T-cell (primary cell): ENCODE results near the gene FBXL4. TPM values are rescaled to one million over a fixed set of nuclear protein-coding genes. Genes with fewer than 3 reads are reported as not detected.

Experiments used
- ATAC-seq, 4 experiments: fragments of 200-7000 bp in 3 of 4; fragments of 150-1000 bp in 1 of 4; cut with Tn5 transposase; replicated peaks in 1 of 4; 1 replicate in 3 of 4; 2 replicates in 1 of 4; pipeline ENCODE4 v1.10.0; 2021; ENCODE audit warnings: moderate library complexity in 3 of 4, mild to moderate bottlenecking in 2 of 4, moderate number of reproducible peaks in 1 of 4
- CTCF ChIA-PET, 2 donors: fragments of 300-600 bp; sonication (Branson Sonifier 250); formaldehyde crosslinking; loops; one replicate each; lab custom pipeline; 2022; ENCODE audit warnings: antibody characterized with exemption in 2 of 2; lab: Charles Lee
- POLR2A ChIA-PET, 2 donors: fragments of 300-600 bp; sonication (Branson Sonifier 250); formaldehyde crosslinking; loops; one replicate each; lab custom pipeline; 2022; ENCODE audit warnings: antibody characterized with exemption in 2 of 2; lab: Charles Lee
- DNase-seq, 35 experiments: peaks; one replicate each; pipeline versions ENCODE4 v3.0.0 to v3.0.0-alpha.2; 2013 to 2023
- H3K27ac ChIP-seq: one replicate; pipeline ENCODE4 v1.5.1; 2013; ENCODE audit warnings: low read length
- H3K27me3 ChIP-seq, 2 experiments: replicated peaks in 1 of 2; 1 replicate in 1 of 2; 2 replicates in 1 of 2; pipeline versions ENCODE4 v1.6.1 to v1.7.0; 2013; ENCODE audit warnings: low read length in 1 of 2, mixed read lengths in 1 of 2; ENCODE audit not compliant: control insufficient read depth in 2 of 2, insufficient read depth in 2 of 2; ENCODE audit errors: extremely low read depth in 1 of 2
- H3K36me3 ChIP-seq, 2 donors: 1 replicate in 1 of 2; 2 replicates in 1 of 2; pipeline versions ENCODE4 v1.6.1 to v1.7.0; 2013; ENCODE audit warnings: low read length in 1 of 2; ENCODE audit not compliant: control insufficient read depth in 2 of 2, insufficient read depth in 1 of 2; ENCODE audit errors: extremely low read depth in 1 of 2
- H3K4me1 ChIP-seq, 2 experiments: 1 replicate in 1 of 2; 2 replicates in 1 of 2; pipeline versions ENCODE4 v1.6.1 to v1.7.0; 2013; ENCODE audit warnings: low read length in 2 of 2, mixed read lengths in 1 of 2; ENCODE audit not compliant: insufficient read depth in 2 of 2, control insufficient read depth in 1 of 2; ENCODE audit errors: extremely low read depth in 1 of 2
- H3K4me3 ChIP-seq, 2 donors: 1 replicate in 1 of 2; 2 replicates in 1 of 2; pipeline versions ENCODE4 v1.5.1 to v1.7.0; 2013; ENCODE audit warnings: mild to moderate bottlenecking in 2 of 2, low read length in 1 of 2, moderate library complexity in 1 of 2; ENCODE audit not compliant: control insufficient read depth in 1 of 2; ENCODE audit errors: extremely low read depth in 1 of 2
- H3K9me3 ChIP-seq: 2 replicates; pipeline ENCODE4 v1.7.0; 2013
- H3K27ac Mint-ChIP-seq, 2 donors: one replicate each; pipeline ENCODE4 v1.8.0; 2020 to 2021; ENCODE audit warnings: mild to moderate bottlenecking in 2 of 2, mixed read lengths in 2 of 2
- H3K27me3 Mint-ChIP-seq, 2 donors: one replicate each; pipeline ENCODE4 v1.8.0; 2021 to 2022; ENCODE audit warnings: mixed read lengths in 2 of 2
- H3K36me3 Mint-ChIP-seq: one replicate; pipeline ENCODE4 v1.8.0; 2021; ENCODE audit warnings: mixed read lengths
- H3K4me1 Mint-ChIP-seq, 3 donors: one replicate each; pipeline ENCODE4 v1.8.0; 2020 to 2022; ENCODE audit warnings: mixed read lengths in 3 of 3, mild to moderate bottlenecking in 1 of 3
- H3K4me3 Mint-ChIP-seq, 3 donors: one replicate each; pipeline ENCODE4 v1.8.0; 2020 to 2022; ENCODE audit warnings: mild to moderate bottlenecking in 3 of 3, mixed read lengths in 3 of 3, moderate library complexity in 3 of 3
- H3K9me3 Mint-ChIP-seq, 3 donors: one replicate each; pipeline ENCODE4 v1.8.0; 2020 to 2022; ENCODE audit warnings: mixed read lengths in 3 of 3
- WGBS: methylation state at CpG from one replicate; pipeline ENCODE4 v1.1.5; 2013; ENCODE audit warnings: missing lambda C conversion rate; ENCODE audit not compliant: insufficient coverage; 5-methylcytosine and 5-hydroxymethylcytosine counted together
- total RNA-seq, 35 experiments: library from RNA in 6 of 35; stranded (reverse) in 6 of 35; fragments of 120-200 nt in 1 of 35; gene quantifications; one replicate each; pipeline versions ENCODE4 v1.2.1 to v1.2.4 and lab custom pipeline; 2013 to 2026

FBXL4 gene
- total RNA-seq, 5 donors from 2014 or later (not counting 1 experiment from before 2014, with no cell fraction given) = 13.4 to 19.5 (median 15.9) TPM

DNA sequence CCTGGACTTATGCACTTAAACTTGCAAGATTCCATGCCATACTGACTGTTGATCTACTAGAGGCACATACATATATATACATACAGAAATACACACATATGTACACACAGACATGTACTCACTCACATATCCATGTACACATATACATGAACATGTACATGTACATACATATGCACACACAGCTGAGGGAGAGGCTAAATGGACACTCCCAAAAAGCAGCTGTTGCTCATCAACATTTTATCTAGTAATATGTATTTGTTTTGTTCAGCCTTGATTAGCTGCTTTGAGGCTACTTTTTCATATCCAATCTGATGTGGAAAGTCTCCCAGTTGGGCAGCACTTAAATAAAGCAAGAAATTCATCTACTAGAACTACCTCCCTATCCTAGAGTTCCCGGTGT, 33.7 kb upstream of the FBXL4 start:
- ChIA-PET POLR2A (no interaction called here), CTCF (no interaction called here)
- DNase-seq = no peak
- Histone ChIP-seq H3K4me3 (no peak overlapping the region), H3K27ac (no peak overlapping the region), H3K36me3 (no peaks in the 10 kb centered on the region), H3K9me3 (no peaks in the 10 kb centered on the region), H3K4me1 (peaks cover 0 to 2% of the 10 kb centered on the region in 2 experiments), H3K27me3 (peaks cover 0 to 2% of the 10 kb centered on the region in 2 experiments)
- H3K4me3 Mint-ChIP-seq = no peak overlapping the region
- H3K27ac Mint-ChIP-seq = no peak overlapping the region
- H3K36me3 Mint-ChIP-seq = no peaks in the 10 kb centered on the region
- no peak for ATAC-seq
- H3K27me3 Mint-ChIP-seq = peaks cover 12 to 14% of the 10 kb centered on the region in 2 donors
- H3K9me3 Mint-ChIP-seq = no peaks in the 10 kb centered on the region
- H3K4me1 Mint-ChIP-seq = peaks cover 0 to 9% (median 9%) of the 10 kb centered on the region in 3 donors
- no CpG with 5 or more reads among the region's 1 CpG for WGBS

DNA sequence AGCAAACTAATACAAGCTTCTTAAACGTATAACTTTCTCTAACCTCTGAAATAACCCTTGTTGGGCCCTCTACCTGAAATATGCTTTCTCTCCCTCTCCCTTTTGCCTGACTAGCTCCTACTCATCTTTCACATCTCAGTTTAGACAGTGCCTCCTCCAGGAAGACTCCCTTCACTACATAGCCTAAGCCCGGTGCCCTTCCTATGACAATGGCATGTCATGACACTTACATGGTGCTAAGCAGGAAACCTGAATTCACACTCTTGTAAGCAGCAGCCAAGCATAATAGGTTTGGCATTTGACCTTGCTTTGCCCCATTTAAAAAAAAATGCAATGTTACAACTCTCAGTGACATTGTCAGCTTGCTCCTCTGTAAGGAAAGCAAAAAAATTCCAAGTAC, 33.1 kb upstream of the FBXL4 start:
- H3K36me3 Mint-ChIP-seq = no peaks in the 10 kb centered on the region
- WGBS = 97% methylated on average over 2 of the region's 2 CpGs
- no peaks in the 10 kb centered on the region for H3K36me3 ChIP-seq
- no peak overlapping the region for H3K4me3 Mint-ChIP-seq
- H3K27ac Mint-ChIP-seq = no peak overlapping the region
- no peak overlapping the region for H3K27ac ChIP-seq
- ATAC-seq = no peak
- H3K4me3 ChIP-seq = no peak overlapping the region
- H3K27me3 Mint-ChIP-seq = peaks cover 9 to 11% of the 10 kb centered on the region in 2 donors
- no peaks in the 10 kb centered on the region for H3K9me3 Mint-ChIP-seq
- ChIA-PET CTCF (no interaction called here), POLR2A (no interaction called here)
- peaks cover 0 to 9% (median 9%) of the 10 kb centered on the region in 3 donors for H3K4me1 Mint-ChIP-seq
- DNase-seq = peak in 1 of 35 experiments; percentile 2
- H3K4me1 ChIP-seq = peaks cover 0 to 2% of the 10 kb centered on the region in 2 experiments
- no peaks in the 10 kb centered on the region for H3K9me3 ChIP-seq
- peaks cover 0 to 2% of the 10 kb centered on the region in 2 experiments for H3K27me3 ChIP-seq

DNA sequence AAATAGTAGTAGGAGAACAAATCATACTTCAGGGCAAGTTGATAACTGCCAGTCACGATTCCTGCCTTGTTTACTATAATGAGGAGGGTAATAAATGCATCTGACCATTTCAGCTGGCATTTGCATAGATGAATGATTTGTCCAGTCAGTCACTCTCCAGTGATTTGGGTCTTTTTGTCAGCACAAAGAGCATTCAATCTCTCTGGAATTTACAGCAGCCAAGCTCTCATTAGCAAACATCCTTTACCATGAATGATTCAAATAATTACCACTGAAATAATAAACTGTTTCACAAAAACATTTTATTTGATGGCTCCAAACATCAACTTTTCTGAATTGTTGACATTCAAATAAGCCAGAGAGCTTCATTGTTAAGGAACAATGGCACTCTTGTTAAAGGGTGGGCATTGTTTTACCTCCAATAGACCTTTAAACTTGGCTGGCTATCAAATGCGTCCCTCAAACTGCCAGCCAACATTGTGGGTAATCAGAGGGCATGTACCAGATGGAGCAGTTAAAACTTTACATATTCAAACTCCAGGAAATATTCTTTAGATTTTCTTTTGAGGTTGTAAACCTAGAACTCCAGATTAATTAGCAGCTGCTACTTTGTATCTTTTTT, 30.0 kb upstream of the FBXL4 start:
- POLR2A ChIA-PET = interaction anchor here in 1 of 2 donors (0.6 kb wide), 1 partner anchor 1702 kb away, joined by 3 read pairs; no protein-coding TSS in a partner anchor
- Mint-ChIP-seq H3K4me1 (peaks cover 0 to 9% (median 9%) of the 10 kb centered on the region in 3 donors), H3K27me3 (no peaks in the 10 kb centered on the region), H3K9me3 (no peaks in the 10 kb centered on the region), H3K27ac (no peak overlapping the region), H3K36me3 (no peaks in the 10 kb centered on the region), H3K4me3 (no peak overlapping the region)
- Histone ChIP-seq H3K4me1 (peaks cover 0 to 2% of the 10 kb centered on the region in 2 experiments), H3K36me3 (no peaks in the 10 kb centered on the region), H3K9me3 (no peaks in the 10 kb centered on the region), H3K27me3 (no peaks in the 10 kb centered on the region), H3K27ac (no peak overlapping the region), H3K4me3 (no peak overlapping the region)
- no peak for DNase-seq
- CTCF ChIA-PET = interaction anchor here in 1 of 2 donors (1.3 kb wide), 1 partner anchor 13 kb away, joined by 4 read pairs; no protein-coding TSS in a partner anchor
- ATAC-seq = no peak
- no CpG with 5 or more reads among the region's 2 CpGs for WGBS

DNA sequence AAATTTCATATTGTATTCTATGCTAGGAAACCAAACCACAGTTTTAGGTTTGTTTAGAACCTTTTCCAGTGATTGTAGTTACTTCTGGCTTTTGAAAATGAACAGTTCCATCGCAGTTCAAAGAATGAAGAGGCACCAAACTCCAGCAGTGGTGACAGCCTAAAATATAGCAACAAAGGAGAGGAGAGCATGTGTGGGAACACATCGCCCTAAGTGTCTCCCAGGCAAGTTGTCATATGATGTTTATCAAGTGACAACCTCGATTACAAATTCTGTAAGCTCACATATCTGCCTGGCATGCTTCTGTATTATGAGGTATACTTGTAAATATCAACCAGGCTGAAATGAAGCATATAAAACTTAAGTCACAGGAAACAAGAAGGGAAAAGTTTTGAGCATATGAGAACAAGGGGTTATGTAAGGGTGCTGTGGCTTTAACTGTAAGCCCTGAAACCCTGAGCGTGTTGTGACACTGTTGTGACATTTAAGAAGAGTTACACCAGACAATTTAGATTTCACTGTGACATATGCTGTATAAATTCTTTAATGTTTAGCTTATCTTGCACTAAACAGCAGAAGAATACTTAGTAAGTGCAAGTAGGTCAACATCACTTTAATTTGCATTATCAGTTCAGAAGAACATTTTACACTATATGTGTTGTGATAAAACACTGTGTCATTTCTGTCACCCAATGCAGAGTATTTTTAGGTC, 29.1 kb upstream of the FBXL4 start:
- H3K27ac Mint-ChIP-seq = no peak overlapping the region
- ATAC-seq (no peak), DNase-seq (no peak)
- no peaks in the 10 kb centered on the region for H3K9me3 Mint-ChIP-seq
- POLR2A ChIA-PET = no interaction called here
- Histone ChIP-seq H3K27ac (no peak overlapping the region), H3K4me3 (no peak overlapping the region), H3K9me3 (no peaks in the 10 kb centered on the region), H3K4me1 (peaks cover 0 to 2% of the 10 kb centered on the region in 2 experiments), H3K27me3 (no peaks in the 10 kb centered on the region), H3K36me3 (no peaks in the 10 kb centered on the region)
- CTCF ChIA-PET = no interaction called here
- 73% methylated on average over 2 of the region's 4 CpGs for WGBS
- no peaks in the 10 kb centered on the region for H3K36me3 Mint-ChIP-seq
- H3K4me1 Mint-ChIP-seq = peaks cover 0 to 9% (median 9%) of the 10 kb centered on the region in 3 donors
- no peaks in the 10 kb centered on the region for H3K27me3 Mint-ChIP-seq
- no peak overlapping the region for H3K4me3 Mint-ChIP-seq

DNA sequence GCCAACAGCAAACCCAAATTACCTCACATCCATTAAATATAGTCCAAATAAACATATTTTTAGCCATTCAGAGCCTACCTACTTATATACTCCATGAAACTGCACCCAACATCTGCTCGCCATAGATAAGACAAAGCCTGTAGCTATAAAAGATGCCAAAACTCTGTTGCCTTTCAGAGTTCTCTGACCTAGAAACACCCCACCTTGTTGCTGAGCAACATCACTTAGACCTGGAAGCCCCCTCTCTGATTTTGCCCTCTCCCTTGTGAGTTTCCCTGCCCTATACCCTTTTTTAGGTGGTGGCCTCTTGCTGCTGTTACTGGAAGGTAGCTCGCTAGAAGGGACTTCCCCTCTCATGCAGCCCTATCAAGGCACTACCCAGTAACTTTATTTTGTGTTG, 27.7 kb upstream of the FBXL4 start:
- H3K36me3 Mint-ChIP-seq = no peaks in the 10 kb centered on the region
- Histone ChIP-seq H3K27me3 (no peaks in the 10 kb centered on the region), H3K9me3 (no peaks in the 10 kb centered on the region), H3K4me3 (no peak overlapping the region), H3K27ac (no peak overlapping the region), H3K36me3 (no peaks in the 10 kb centered on the region), H3K4me1 (peaks cover 0 to 2% of the 10 kb centered on the region in 2 experiments)
- peaks cover 0 to 9% (median 9%) of the 10 kb centered on the region in 3 donors for H3K4me1 Mint-ChIP-seq
- H3K27ac Mint-ChIP-seq = no peak overlapping the region
- H3K4me3 Mint-ChIP-seq = no peak overlapping the region
- no peak for DNase-seq
- peaks cover 0 to 4% of the 10 kb centered on the region in 2 donors for H3K27me3 Mint-ChIP-seq
- whole genome bisulfite sequencing = 58% methylated on average over 2 of the region's 2 CpGs
- H3K9me3 Mint-ChIP-seq = no peaks in the 10 kb centered on the region
- no peak for ATAC-seq
- ChIA-PET CTCF (no interaction called here), POLR2A (no interaction called here)

DNA sequence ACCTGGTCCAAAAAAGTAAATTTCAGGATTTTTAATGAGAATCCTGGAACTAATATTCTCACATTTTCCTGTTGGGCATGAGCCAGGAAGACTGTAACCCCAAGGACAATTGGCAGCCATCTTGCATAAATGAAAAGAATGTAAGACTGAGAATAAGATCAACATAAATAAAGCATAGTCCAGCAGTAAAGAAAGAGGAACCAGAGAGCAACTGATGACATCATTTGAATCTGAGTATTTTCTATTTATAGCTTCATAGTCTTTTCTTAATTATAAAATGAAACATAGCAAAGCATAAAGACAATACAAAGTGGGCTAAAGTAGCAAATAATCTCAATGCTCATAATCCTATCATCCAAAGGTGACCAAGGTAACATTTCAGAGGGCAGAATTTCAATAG, 26.6 kb upstream of the FBXL4 start:
- no peak for DNase-seq
- no peak overlapping the region for H3K4me3 Mint-ChIP-seq
- peaks cover 0 to 9% (median 9%) of the 10 kb centered on the region in 3 donors for H3K4me1 Mint-ChIP-seq
- Histone ChIP-seq H3K9me3 (no peaks in the 10 kb centered on the region), H3K4me1 (peaks cover 0 to 2% of the 10 kb centered on the region in 2 experiments), H3K36me3 (no peaks in the 10 kb centered on the region), H3K27ac (no peak overlapping the region), H3K27me3 (no peaks in the 10 kb centered on the region), H3K4me3 (no peak overlapping the region)
- H3K27me3 Mint-ChIP-seq = peaks cover 0 to 4% of the 10 kb centered on the region in 2 donors
- no peaks in the 10 kb centered on the region for H3K36me3 Mint-ChIP-seq
- H3K9me3 Mint-ChIP-seq = peaks cover 0 to 2% (median 0%) of the 10 kb centered on the region in 3 donors
- CTCF ChIA-PET = no interaction called here
- H3K27ac Mint-ChIP-seq = no peak overlapping the region
- no peak for ATAC-seq
- POLR2A ChIA-PET = no interaction called here
